ENCODE data around the gene DYNC2H1. TPM values are rescaled to one million over a fixed set of nuclear protein-coding genes. Genes with fewer than 3 reads are reported as not detected.
"Not testable (repeated sequence)": the region's sequence is repeated elsewhere in the genome, so short reads cannot be mapped to it uniquely, and the experiment has no call there.

DYNC2H1 gene
- polyA plus RNA-seq, 3 donors from 2014 or later = 0.93 to 2.0 (median 1.0) TPM

- peaks cover 0 to 11% (median 0%) of the 10 kb centered on the region in 3 donors for H3K36me3 Mint-ChIP-seq
- peak; percentile 91 to 93 (median 92) for DNase-seq
- H3K27me3 Mint-ChIP-seq (ENCODE audit: low read depth in 3 of 3) = peaks cover 4 to 24% (median 18%) of the 10 kb centered on the region in 3 donors
- peaks cover 0 to 2% (median 0%) of the 10 kb centered on the region in 6 donors for H3K9me3 Mint-ChIP-seq
- H3K4me3 Mint-ChIP-seq = peak within 1 kb of the TSS; percentile 91 to 96 (median 95)
- peaks cover 25 to 44% of the 10 kb centered on the region in 2 donors for H3K4me1 Mint-ChIP-seq
- H3K27ac Mint-ChIP-seq = peak within 1 kb of the TSS; percentile 93 to 97 (median 95)
These were observed 17.3 kb upstream of the DYNC2H1 start, which contains the start of gene DCUN1D5 for GRCh38 chr11:103091801-103092524. TSS of gene DCUN1D5 (minus strand) at chr11:103092160. CDS start at chr11:103091872, 288 bp downstream.

DNA sequence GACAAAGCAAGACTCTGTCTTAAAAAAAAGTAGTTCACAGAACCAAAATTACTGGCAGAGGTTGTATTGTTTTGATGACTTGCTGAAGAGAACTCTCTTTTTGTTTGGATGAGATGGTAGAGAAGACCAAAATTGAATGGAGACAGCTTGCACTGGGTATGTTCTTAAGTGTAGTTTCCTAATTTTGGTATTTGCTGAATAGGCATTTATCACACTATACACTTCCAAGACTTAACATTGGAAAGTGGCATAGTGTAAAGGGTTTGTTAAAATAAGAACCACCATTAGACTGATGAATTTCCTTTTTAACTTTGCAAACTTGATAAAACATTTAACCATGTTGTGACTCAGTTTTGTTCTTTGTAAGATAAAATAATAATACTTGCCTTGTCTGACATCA, 11.9 kb upstream of the DYNC2H1 start:
- H3K36me3 Mint-ChIP-seq = no peaks in the 10 kb centered on the region
- peaks cover 4 to 6% of the 10 kb centered on the region in 2 donors for H3K4me1 Mint-ChIP-seq
- no peak for DNase-seq
- H3K9me3 Mint-ChIP-seq = peaks cover 0 to 2% (median 0%) of the 10 kb centered on the region in 6 donors
- peaks cover 11 to 31% (median 27%) of the 10 kb centered on the region in 3 donors for H3K27me3 Mint-ChIP-seq (ENCODE audit: low read depth in 3 of 3)
- H3K27ac Mint-ChIP-seq = no peak overlapping the region
- no peak overlapping the region for H3K4me3 Mint-ChIP-seq

DNA sequence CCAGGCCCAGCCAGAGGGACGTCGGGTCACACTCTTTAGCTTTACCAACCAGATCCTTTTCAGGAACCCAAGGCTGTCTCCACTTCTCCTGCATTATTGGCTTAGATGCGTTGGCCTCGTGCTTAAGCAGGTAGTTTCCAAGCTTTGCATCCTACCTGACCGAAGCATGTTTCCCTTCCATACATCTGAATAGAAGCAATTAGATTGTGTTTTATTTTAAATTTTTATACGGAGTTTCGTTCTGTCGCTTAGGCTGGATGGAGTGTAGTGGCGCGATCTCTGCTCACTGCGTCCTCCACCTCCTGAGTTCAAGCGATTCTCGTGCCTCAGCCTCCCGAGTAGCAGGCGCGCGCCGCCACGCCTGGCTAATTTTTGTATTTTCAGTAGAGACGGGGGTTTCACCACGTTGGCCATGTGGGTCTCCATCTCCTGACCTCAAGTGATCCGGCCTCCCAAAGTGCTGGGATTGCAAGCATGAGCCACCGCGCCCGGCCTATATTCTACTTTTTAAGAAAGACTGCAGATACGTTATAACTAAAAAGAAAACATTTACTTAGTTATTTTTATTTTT, 677 bp downstream of the DYNC2H1 start:
- H3K9me3 Mint-ChIP-seq = no peaks in the 10 kb centered on the region
- no peak for DNase-seq
- peaks cover 7 to 15% (median 13%) of the 10 kb centered on the region in 3 donors for H3K27me3 Mint-ChIP-seq (ENCODE audit: low read depth in 3 of 3)
- peaks cover 12 to 23% of the 10 kb centered on the region in 2 donors for H3K4me1 Mint-ChIP-seq
- H3K36me3 Mint-ChIP-seq = no peaks in the 10 kb centered on the region
- H3K27ac Mint-ChIP-seq = peak overlapping the region; percentile 89 to 95 (median 94)
- peak overlapping the region; percentile 97 to 99 (median 98) for H3K4me3 Mint-ChIP-seq

DNA sequence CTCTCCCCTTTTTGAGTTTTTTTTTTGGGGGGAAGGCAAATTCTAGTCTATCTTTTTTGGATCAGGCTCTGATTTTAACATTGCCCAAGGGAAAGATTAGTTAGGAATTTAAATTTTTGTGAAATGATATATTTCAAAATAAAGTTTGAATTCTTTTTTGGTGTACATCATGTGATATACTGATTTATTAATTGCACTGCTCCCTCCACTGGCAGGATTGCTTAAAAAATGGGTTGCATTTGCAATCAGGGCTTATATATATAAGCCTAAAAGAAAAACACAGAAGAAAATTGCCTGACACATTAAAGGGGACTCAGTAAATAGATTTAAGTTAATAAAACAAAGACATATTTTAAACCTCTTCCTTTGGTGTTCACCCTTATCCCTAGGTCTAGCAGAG, 1.2 kb downstream of the DYNC2H1 start:
- H3K9me3 Mint-ChIP-seq = no peaks in the 10 kb centered on the region
- no peak for DNase-seq
- peaks cover 12 to 23% of the 10 kb centered on the region in 2 donors for H3K4me1 Mint-ChIP-seq
- H3K27ac Mint-ChIP-seq = peak overlapping the region in 2 of 6 donors; percentile 54 to 95
- H3K27me3 Mint-ChIP-seq (ENCODE audit: low read depth in 3 of 3) = peaks cover 7 to 15% (median 13%) of the 10 kb centered on the region in 3 donors
- peak overlapping the region in 4 of 5 donors; percentile 97 to 99 (median 98) for H3K4me3 Mint-ChIP-seq
- H3K36me3 Mint-ChIP-seq = no peaks in the 10 kb centered on the region

DNA sequence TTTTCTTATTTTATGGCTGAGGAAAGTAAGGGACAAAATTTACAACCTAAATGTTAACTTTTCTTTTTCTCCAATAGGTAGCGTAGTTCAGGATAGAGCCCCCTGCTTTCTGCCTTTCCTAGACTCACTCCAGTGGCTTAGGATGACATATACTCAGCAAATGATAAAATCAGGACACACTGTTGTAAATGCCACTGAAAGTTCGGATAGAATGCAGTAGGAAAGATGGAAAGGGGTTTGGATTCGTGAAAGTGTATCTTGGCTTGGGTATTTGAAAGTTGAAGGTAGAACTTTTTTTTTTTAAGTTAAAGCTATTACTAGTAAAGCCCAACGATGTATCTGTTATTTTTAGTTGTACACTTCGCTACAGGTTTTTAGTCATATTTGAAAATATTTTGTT, 2.2 kb downstream of the DYNC2H1 start:
- Mint-ChIP-seq H3K27me3 (ENCODE audit: low read depth in 3 of 3) (peaks cover 7 to 13% (median 12%) of the 10 kb centered on the region in 3 donors), H3K9me3 (no peaks in the 10 kb centered on the region), H3K36me3 (no peaks in the 10 kb centered on the region), H3K4me3 (no peak overlapping the region), H3K27ac (no peak overlapping the region), H3K4me1 (peaks cover 12 to 23% of the 10 kb centered on the region in 2 donors)
- DNase-seq = no peak

DNA sequence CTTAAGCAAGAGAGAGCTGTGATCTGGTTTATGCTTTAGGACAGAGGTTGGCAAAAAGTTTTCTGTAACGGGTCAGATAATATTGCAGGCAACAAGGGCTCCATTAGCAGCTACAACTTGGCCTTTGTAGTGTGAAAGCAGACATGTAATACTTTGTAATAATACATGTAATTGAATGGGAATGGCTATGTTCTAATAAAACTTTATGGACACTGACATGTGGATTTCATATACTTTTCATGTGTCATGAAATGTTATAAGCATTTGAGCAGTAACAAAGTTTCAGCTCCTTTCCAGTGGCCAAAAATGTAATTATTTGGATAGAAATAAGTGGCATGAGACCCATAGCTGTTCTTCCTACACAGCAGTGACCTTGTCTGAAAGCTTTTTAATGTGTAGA, 3.1 kb downstream of the DYNC2H1 start:
- no peaks in the 10 kb centered on the region for H3K9me3 Mint-ChIP-seq

DNA sequence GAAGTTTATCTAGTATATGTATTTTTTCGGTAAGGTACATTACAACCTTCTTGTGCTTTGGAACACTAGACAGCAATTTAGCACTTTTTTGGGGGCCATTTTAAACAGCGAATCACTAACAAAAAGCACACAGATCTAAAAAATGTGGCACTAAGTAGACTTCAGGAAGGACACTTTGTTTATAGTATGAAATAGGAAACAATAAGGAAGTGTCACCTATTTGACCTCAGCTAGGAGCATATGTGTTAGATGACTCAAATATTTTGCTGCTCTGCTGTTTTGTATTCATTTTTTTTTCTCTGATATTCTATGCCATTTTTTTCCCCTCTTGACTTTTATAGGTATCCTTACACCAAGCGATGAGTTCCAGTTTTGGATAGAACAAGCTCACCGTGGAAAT, 5.6 kb downstream of the DYNC2H1 start:
- no peak overlapping the region for H3K27ac Mint-ChIP-seq
- peaks cover 0 to 3% (median 3%) of the 10 kb centered on the region in 3 donors for H3K27me3 Mint-ChIP-seq (ENCODE audit: low read depth in 3 of 3)
- peaks cover 0 to 6% (median 0%) of the 10 kb centered on the region in 3 donors for H3K36me3 Mint-ChIP-seq
- no peak overlapping the region for H3K4me3 Mint-ChIP-seq
- H3K9me3 Mint-ChIP-seq = no peaks in the 10 kb centered on the region
- DNase-seq = no peak
- peaks cover under 1 to 7% of the 10 kb centered on the region in 2 donors for H3K4me1 Mint-ChIP-seq

More for the DNA sequence above, 3.1 kb downstream of the DYNC2H1 start:
- Mint-ChIP-seq H3K4me1 (peaks cover 12 to 23% of the 10 kb centered on the region in 2 donors), H3K36me3 (no peaks in the 10 kb centered on the region), H3K27me3 (ENCODE audit: low read depth in 3 of 3) (peaks cover 7 to 13% (median 12%) of the 10 kb centered on the region in 3 donors), H3K4me3 (no peak overlapping the region), H3K27ac (no peak overlapping the region)
- no peak for DNase-seq

DNA sequence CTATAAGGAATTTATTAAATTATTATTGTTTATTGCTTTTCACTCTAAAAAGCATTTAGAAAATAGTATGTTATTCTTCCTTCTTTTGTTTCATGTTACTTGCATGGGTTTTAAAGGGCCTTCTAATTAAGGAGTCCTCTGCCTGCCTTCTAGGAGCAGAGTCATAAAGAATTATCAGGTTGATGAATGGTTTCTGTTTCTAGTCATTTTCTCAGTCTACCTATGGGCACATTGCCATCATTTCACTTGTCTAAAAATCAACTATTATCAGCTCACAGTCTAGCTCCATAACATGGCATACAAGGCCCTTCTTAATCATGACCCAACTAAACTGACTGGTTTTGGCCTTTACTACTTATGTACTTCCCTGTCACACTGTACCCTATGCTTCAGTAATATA, 16.2 kb downstream of the DYNC2H1 start:
- no peaks in the 10 kb centered on the region for H3K27me3 Mint-ChIP-seq (ENCODE audit: low read depth in 3 of 3)

DNA sequence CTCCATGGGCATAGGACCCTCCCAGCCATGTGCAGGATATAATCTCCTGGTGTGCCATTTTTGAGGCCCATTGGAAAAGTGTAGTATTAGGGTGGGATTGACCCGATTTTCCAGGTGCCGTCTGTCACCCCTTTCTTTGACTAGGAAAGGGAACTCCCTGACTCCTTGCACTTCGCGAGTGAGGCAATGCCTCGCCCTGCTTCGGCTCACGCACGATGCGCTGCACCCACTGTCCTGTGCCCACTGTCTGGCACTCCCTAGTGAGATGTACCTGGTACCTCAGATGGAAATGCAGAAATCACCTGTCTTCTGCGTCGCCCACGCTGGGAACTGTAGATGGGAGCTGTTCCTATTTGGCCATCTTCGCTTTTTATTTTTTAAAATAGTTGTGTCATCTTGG, 32.8 kb downstream of the DYNC2H1 start:
- H3K4me1 Mint-ChIP-seq; H3K27me3 Mint-ChIP-seq (ENCODE audit: low read depth in 3 of 3); H3K4me3 Mint-ChIP-seq; H3K9me3 Mint-ChIP-seq; H3K27ac Mint-ChIP-seq; DNase-seq: not testable (repeated sequence)
- H3K36me3 Mint-ChIP-seq = peaks cover 0 to 20% (median 17%) of the 10 kb centered on the region in 3 donors

More for the DNA sequence above, 16.2 kb downstream of the DYNC2H1 start:
- H3K4me3 Mint-ChIP-seq = no peak overlapping the region
- no peak overlapping the region for H3K27ac Mint-ChIP-seq
- no peaks in the 10 kb centered on the region for H3K4me1 Mint-ChIP-seq
- peaks cover 4 to 17% (median 11%) of the 10 kb centered on the region in 3 donors for H3K36me3 Mint-ChIP-seq
- DNase-seq = no peak
- H3K9me3 Mint-ChIP-seq = no peaks in the 10 kb centered on the region

- DNase-seq = no peak
- no peaks in the 10 kb centered on the region for H3K9me3 Mint-ChIP-seq
- H3K36me3 Mint-ChIP-seq = peaks cover 0 to 7% (median 3%) of the 10 kb centered on the region in 3 donors
- H3K4me1 Mint-ChIP-seq = no peaks in the 10 kb centered on the region
- no peak overlapping the region for H3K27ac Mint-ChIP-seq
- no peak overlapping the region for H3K4me3 Mint-ChIP-seq
- H3K27me3 Mint-ChIP-seq (ENCODE audit: low read depth in 3 of 3) = no peaks in the 10 kb centered on the region
These were observed 38.4 kb downstream of the DYNC2H1 start for GRCh38 chr11:103147627-103148026.

GRCh38 chr11:103157542-103157941, 48.3 kb downstream of the DYNC2H1 start:
- Mint-ChIP-seq H3K4me3 (no peak overlapping the region), H3K36me3 (peaks cover 0 to 15% (median 13%) of the 10 kb centered on the region in 3 donors), H3K4me1 (no peaks in the 10 kb centered on the region), H3K27me3 (ENCODE audit: low read depth in 3 of 3) (no peaks in the 10 kb centered on the region), H3K9me3 (no peaks in the 10 kb centered on the region), H3K27ac (no peak overlapping the region)
- no peak for DNase-seq

GRCh38 chr11:103164093-103164796, 55.0 kb downstream of the DYNC2H1 start:
- H3K27ac Mint-ChIP-seq = no peak overlapping the region
- DNase-seq = no peak
- no peak overlapping the region for H3K4me3 Mint-ChIP-seq
- H3K36me3 Mint-ChIP-seq = peaks cover 0 to 17% (median 4%) of the 10 kb centered on the region in 3 donors
- no peaks in the 10 kb centered on the region for H3K4me1 Mint-ChIP-seq
- H3K27me3 Mint-ChIP-seq (ENCODE audit: low read depth in 3 of 3) = no peaks in the 10 kb centered on the region
- no peaks in the 10 kb centered on the region for H3K9me3 Mint-ChIP-seq

- Mint-ChIP-seq H3K4me3 (no peak overlapping the region), H3K9me3 (no peaks in the 10 kb centered on the region), H3K27ac (no peak overlapping the region), H3K4me1 (no peaks in the 10 kb centered on the region), H3K36me3 (peaks cover 5 to 16% (median 6%) of the 10 kb centered on the region in 3 donors), H3K27me3 (ENCODE audit: low read depth in 3 of 3) (no peaks in the 10 kb centered on the region)
- no peak for DNase-seq
These were observed 57.9 kb downstream of the DYNC2H1 start for GRCh38 chr11:103167166-103167565.

DNA sequence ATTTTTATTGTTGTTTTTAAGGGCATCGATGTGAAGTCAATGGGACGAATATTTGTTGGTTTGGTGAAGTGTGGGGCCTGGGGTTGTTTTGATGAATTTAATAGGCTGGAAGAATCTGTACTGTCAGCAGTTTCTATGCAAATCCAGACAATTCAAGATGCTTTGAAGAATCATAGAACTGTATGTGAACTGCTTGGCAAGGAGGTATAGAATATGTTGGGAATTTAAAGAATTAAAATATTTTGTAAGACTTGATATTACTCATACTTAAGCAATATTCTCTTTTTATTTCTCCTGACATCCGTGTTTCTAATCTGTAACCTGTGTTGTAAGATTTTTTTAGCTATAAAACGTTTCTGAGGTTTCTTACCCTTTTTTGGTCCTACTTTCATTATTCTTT, 61.6 kb downstream of the DYNC2H1 start:
- H3K9me3 Mint-ChIP-seq = no peaks in the 10 kb centered on the region
- peaks cover 5 to 20% (median 8%) of the 10 kb centered on the region in 3 donors for H3K36me3 Mint-ChIP-seq
- DNase-seq = no peak
- no peak overlapping the region for H3K4me3 Mint-ChIP-seq
- peaks cover 0 to 2% (median 0%) of the 10 kb centered on the region in 3 donors for H3K27me3 Mint-ChIP-seq (ENCODE audit: low read depth in 3 of 3)
- no peaks in the 10 kb centered on the region for H3K4me1 Mint-ChIP-seq
- H3K27ac Mint-ChIP-seq = no peak overlapping the region
